Measurements from ENCODE around the gene TENM4. TPM values are rescaled to one million over a fixed set of nuclear protein-coding genes. Genes with fewer than 3 reads are reported as not detected.

Gene TENM4
- polyA plus RNA-seq, 1 experiment = 0.39 TPM

- Histone ChIP-seq H3K27me3 (ENCODE audit: control insufficient read depth, insufficient read depth, low read length) (no peaks in the 10 kb centered on the region), H3K4me3 (ENCODE audit: low read depth, low read length) (no peak overlapping the region), H3K36me3 (ENCODE audit: control insufficient read depth, insufficient read depth, low read length) (no peaks in the 10 kb centered on the region)
- POLR2A ChIA-PET = no interaction called here
- no peak for TF ChIP-seq CTCF (IDR thresholded peaks at IDR 0.05; ENCODE audit: insufficient read depth, low read depth, low read length)
- CTCF ChIA-PET = no interaction called here
- no peak for DNase-seq (ENCODE audit: low read depth)
Observed at GRCh38 chr11:79045800-79046304, 395.0 kb downstream of the TENM4 start.

GRCh38 chr11:79045018-79045799 lies 395.6 kb downstream of the TENM4 start:
- ChIA-PET POLR2A (no interaction called here), CTCF (interaction anchor here (1.1 kb wide), 1 partner anchor 8 kb away, joined by 3 read pairs; no protein-coding TSS in a partner anchor)
- Histone ChIP-seq H3K36me3 (ENCODE audit: control insufficient read depth, insufficient read depth, low read length) (no peaks in the 10 kb centered on the region), H3K4me3 (ENCODE audit: low read depth, low read length) (no peak overlapping the region), H3K27me3 (ENCODE audit: control insufficient read depth, insufficient read depth, low read length) (no peaks in the 10 kb centered on the region)
- DNase-seq (ENCODE audit: low read depth) = no peak
- TF ChIP-seq CTCF (IDR thresholded peaks at IDR 0.05; ENCODE audit: insufficient read depth, low read depth, low read length) = no peak

GRCh38 chr11:79044201-79044600 lies 396.6 kb downstream of the TENM4 start:
- no peak overlapping the region for H3K4me3 ChIP-seq (ENCODE audit: low read depth, low read length)
- DNase-seq (ENCODE audit: low read depth) = no peak
- ChIA-PET POLR2A (no interaction called here), CTCF (interaction anchor here (0.8 to 1.2 kb wide), 3 partner anchors 9 to 56 kb away, joined by 3 to 4 read pairs (median 3); no protein-coding TSS in a partner anchor)
- TF ChIP-seq CTCF (IDR thresholded peaks at IDR 0.05; ENCODE audit: insufficient read depth, low read depth, low read length) = no peak
- no peaks in the 10 kb centered on the region for H3K27me3 ChIP-seq (ENCODE audit: control insufficient read depth, insufficient read depth, low read length)
- no peaks in the 10 kb centered on the region for H3K36me3 ChIP-seq (ENCODE audit: control insufficient read depth, insufficient read depth, low read length)

- ChIA-PET CTCF (interaction anchor here (0.8 to 1.2 kb wide), 3 partner anchors 9 to 57 kb away, joined by 3 to 4 read pairs (median 3); no protein-coding TSS in a partner anchor), POLR2A (no interaction called here)
- Histone ChIP-seq H3K27me3 (ENCODE audit: control insufficient read depth, insufficient read depth, low read length) (no peaks in the 10 kb centered on the region), H3K36me3 (ENCODE audit: control insufficient read depth, insufficient read depth, low read length) (no peaks in the 10 kb centered on the region), H3K4me3 (ENCODE audit: low read depth, low read length) (no peak overlapping the region)
- no peak for TF ChIP-seq CTCF (IDR thresholded peaks at IDR 0.05; ENCODE audit: insufficient read depth, low read depth, low read length)
- DNase-seq (ENCODE audit: low read depth) = no peak
Observed at GRCh38 chr11:79043726-79044125, 397.1 kb downstream of the TENM4 start.

GRCh38 chr11:79042824-79043223 lies 398.0 kb downstream of the TENM4 start:
- no peak for DNase-seq (ENCODE audit: low read depth)
- Histone ChIP-seq H3K36me3 (ENCODE audit: control insufficient read depth, insufficient read depth, low read length) (no peaks in the 10 kb centered on the region), H3K27me3 (ENCODE audit: control insufficient read depth, insufficient read depth, low read length) (no peaks in the 10 kb centered on the region), H3K4me3 (ENCODE audit: low read depth, low read length) (no peak overlapping the region)
- TF ChIP-seq CTCF (IDR thresholded peaks at IDR 0.05; ENCODE audit: insufficient read depth, low read depth, low read length) = no peak
- ChIA-PET CTCF (no interaction called here), POLR2A (no interaction called here)

All from BJ (cell line).